ENCODE data around the gene AKR7A2. TPM values are rescaled to one million over a fixed set of nuclear protein-coding genes. Genes with fewer than 3 reads are reported as not detected.

Gene AKR7A2
- total and polyA plus RNA-seq, 10 of the 15 experiments (the other 5 are each of a cell fraction or from before 2014, with no cell fraction given): 1.3 to 114 (median 48.0) TPM

- TSS peak; percentile 51 for BruUV-seq (replicated peaks)
- H3K4me3 ChIP-seq: no peak overlapping the region
- POLR2A ChIA-PET: no interaction called here
- H3K79me2 ChIP-seq (ENCODE audit: control insufficient read depth, insufficient read depth, low read length): no peaks in the 10 kb centered on the region
- CTCF ChIA-PET: interaction anchor here (1.1 kb wide), 1 partner anchor 243 kb away, joined by 3 read pairs; no protein-coding TSS in a partner anchor
- intact Hi-C loops (cut with micrococcal nuclease; ENCODE audit: unreplicated experiment): no loop called here
- H3K4me1 ChIP-seq (ENCODE audit: control insufficient read depth, insufficient read depth, low read length): 0 out of 2 replicates have a peak, but pooled peaks cover 3% of the 10 kb centered on the region
- H4K20me1 ChIP-seq (ENCODE audit: control insufficient read depth, insufficient read depth): no peaks in the 10 kb centered on the region
- no peak for DNase-seq (ENCODE audit: low read depth, low spot score)
- H3K4me2 ChIP-seq (ENCODE audit: control insufficient read depth, insufficient read depth): no peak overlapping the region
- no peak overlapping the region for H2AFZ ChIP-seq (ENCODE audit: control insufficient read depth, low read depth, low read length)
- no peak overlapping the region for H3K27ac ChIP-seq (ENCODE audit: control insufficient read depth, insufficient read depth)
- H3K27me3 ChIP-seq (replicated peaks in 1 of 2; ENCODE audit: control insufficient read depth in 2 of 2, insufficient read depth in 2 of 2, low read length in 1 of 2): no peaks in the 10 kb centered on the region
- peaks cover 15 to 20% of the 10 kb centered on the region in 2 experiments; a peak in 3 of 4 replicates for H3K36me3 ChIP-seq (ENCODE audit: control insufficient read depth in 2 of 2, insufficient read depth in 2 of 2, low read length in 1 of 2)
- FAIRE-seq: no peak
- no peaks in the 10 kb centered on the region for H3K9me3 ChIP-seq (replicated peaks; ENCODE audit: control insufficient read depth, insufficient read depth, low read length)
- H3K9ac ChIP-seq (ENCODE audit: control insufficient read depth, insufficient read depth, low read length): no peak overlapping the region
- SMC1A ChIA-PET (ENCODE audit: uncharacterized antibody, unreplicated experiment): no interaction called here
- in situ Hi-C loops (cut with MboI): no loop called here
- TF ChIP-seq PBX3 (IDR thresholded peaks at IDR 0.05; ENCODE audit: insufficient replicate concordance, low read depth, low read length) (no peak), MAX (IDR thresholded peaks at IDR 0.05; ENCODE audit: low read depth, low read length) (no peak), BCLAF1 (IDR thresholded peaks at IDR 0.05) (no peak), POLR2AphosphoS2 (IDR thresholded peaks at IDR 0.05; ENCODE audit: low read depth, low read length) (no peak), KLF5 (IDR thresholded peaks at IDR 0.05; ENCODE audit: partially characterized antibody) (no peak), POLR2A (IDR thresholded peaks at IDR 0.05; ENCODE audit: low read depth, low read length) (0 out of 2 replicates have a peak, but pooled peaks have one; percentile 9), FOS (IDR thresholded peaks at IDR 0.05; ENCODE audit: borderline replicate concordance, extremely low read depth, insufficient read length) (no peak)
- RAD21 ChIA-PET (ENCODE audit: unreplicated experiment): no interaction called here
- 91% methylated on average over 19 of the region's 19 CpGs for WGBS (ENCODE audit: insufficient coverage, insufficient replicate concordance, low lambda C conversion rate, missing lambda C conversion rate)
- no peak for ATAC-seq
Measured at GRCh38 chr1:19339214-19339861, 27.4 kb upstream of the AKR7A2 start.
